Measurements from ENCODE around the gene RASL11A.
"Not testable (repeated sequence)": the region's sequence is repeated elsewhere in the genome, so short reads cannot be mapped to it uniquely, and the experiment has no call there.

The RASL11A gene

GRCh38 chr13:27300941-27301586 is 30.4 kb downstream of the RASL11A start:
- no peak for DNase-seq

GRCh38 chr13:27302643-27303262 is 32.1 kb downstream of the RASL11A start:
- DNase-seq: no peak

GRCh38 chr13:27304099-27304498 is 33.5 kb downstream of the RASL11A start:
- DNase-seq: no peak

GRCh38 chr13:27304611-27305010 is 34.0 kb downstream of the RASL11A start:
- no peak for DNase-seq

GRCh38 chr13:27306364-27306763 is 35.7 kb downstream of the RASL11A start:
- no peak for DNase-seq

- DNase-seq: no peak
These were observed 38.3 kb downstream of the RASL11A start for GRCh38 chr13:27308941-27309340.

- DNase-seq: no peak
These were observed 38.9 kb downstream of the RASL11A start for GRCh38 chr13:27309401-27309958.

- no peak for DNase-seq
These were observed 39.5 kb downstream of the RASL11A start for GRCh38 chr13:27309967-27310598.

- DNase-seq: no peak
These were observed 40.3 kb downstream of the RASL11A start for GRCh38 chr13:27310946-27311345.

GRCh38 chr13:27311518-27312210 is 41.0 kb downstream of the RASL11A start:
- no peak for DNase-seq

- no peak for DNase-seq
These were observed 43.1 kb downstream of the RASL11A start for GRCh38 chr13:27313770-27314169.

GRCh38 chr13:27319404-27319803 is 48.8 kb downstream of the RASL11A start:
- no peak for DNase-seq

GRCh38 chr13:27321468-27322431 is 51.1 kb downstream of the RASL11A start:
- no peak for DNase-seq

- not testable (repeated sequence) for DNase-seq
These were observed 51.8 kb downstream of the RASL11A start for GRCh38 chr13:27322443-27322842.
